Measurements from ENCODE around the gene ETV1. TPM values are rescaled to one million over a fixed set of nuclear protein-coding genes. Genes with fewer than 3 reads are reported as not detected.

ETV1 gene
- polyA plus RNA-seq, 1 donor from 2014 or later: not detected

DNA sequence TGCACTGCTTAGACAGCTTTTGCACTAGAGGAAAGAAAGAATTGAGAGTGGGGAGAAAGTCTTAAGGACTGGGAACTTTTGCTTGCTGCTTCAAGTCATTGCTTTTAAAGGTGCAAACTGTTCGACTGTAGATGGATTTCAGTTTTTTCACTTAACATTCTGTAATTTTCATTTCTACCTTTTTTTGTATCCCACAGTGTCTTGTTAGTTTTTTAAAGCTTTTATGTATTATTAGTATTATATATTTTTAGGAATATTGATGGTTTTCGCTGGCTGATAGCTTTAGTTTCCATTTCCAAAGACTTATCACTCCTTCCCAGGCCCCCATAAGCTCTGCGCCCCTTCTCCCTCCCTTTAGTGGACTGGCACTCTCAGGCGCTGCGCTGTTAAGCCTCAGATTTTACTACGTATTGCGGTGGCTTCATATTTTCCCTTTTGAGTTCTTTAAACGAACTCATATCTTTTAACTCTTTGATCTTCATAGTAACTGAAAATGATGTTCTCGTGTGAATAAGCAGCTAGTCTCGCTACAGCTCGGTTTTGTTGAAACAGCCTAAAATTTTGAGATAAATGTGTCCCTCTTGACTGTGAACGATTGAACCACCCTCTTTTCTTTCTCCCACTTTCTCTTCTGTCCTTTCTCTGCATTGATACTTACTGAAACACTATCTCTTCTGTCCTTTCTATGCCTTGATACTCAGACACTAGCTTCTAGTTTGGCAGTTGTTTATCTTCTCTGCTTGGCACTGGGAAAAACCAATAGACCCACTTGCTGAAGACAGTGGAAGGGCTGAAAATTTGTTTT lies 2.5 kb upstream of the ETV1 start:
- H3K27me3 Mint-ChIP-seq: no peaks in the 10 kb centered on the region
- H3K36me3 Mint-ChIP-seq: no peaks in the 10 kb centered on the region
- peaks cover 0 to 5% (median 3%) of the 10 kb centered on the region in 3 donors for H3K9me3 Mint-ChIP-seq
- H3K4me1 Mint-ChIP-seq: no peaks in the 10 kb centered on the region
- H3K4me3 Mint-ChIP-seq: no peak overlapping the region
- no peak overlapping the region for H3K27ac Mint-ChIP-seq

DNA sequence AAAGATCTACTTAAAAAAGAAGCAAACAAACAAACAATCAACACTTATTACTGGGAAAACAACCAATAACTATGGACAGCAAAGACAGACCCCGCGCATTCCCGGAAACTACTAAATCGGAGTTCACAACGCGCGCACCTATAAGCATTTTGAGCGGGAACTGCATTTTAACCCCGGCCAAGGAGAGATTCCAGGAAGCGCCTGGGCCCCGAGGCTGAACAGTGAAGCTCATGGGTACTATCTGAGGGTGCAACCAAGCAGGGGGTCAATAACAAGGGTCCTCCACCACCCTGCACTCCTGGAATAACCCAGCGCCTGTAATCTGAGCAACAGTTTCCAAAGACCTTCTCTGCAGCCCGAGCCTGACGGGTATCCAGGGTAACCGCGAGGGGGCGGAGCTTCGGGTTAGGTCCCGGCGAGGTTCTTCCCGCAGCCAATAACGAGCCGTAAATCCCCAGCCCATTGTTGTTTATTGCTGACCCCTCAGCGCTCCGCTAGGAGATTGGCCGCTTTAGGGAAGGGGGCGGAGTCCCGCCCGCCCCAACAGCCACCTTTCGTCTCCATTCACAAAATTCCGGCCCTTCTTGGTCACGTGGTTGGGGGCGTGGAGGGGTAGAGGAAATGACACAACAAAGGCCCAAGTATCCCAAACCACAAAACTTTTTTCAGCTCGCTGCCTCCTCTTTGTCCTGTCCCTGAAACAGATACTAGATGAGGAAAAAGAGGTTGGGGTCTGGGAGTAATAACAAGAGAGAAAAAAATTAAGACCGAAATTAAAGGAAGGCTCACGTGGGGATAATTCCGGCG lies 1.7 kb upstream of the ETV1 start:
- Mint-ChIP-seq H3K27me3 (no peaks in the 10 kb centered on the region), H3K4me3 (no peak overlapping the region), H3K36me3 (no peaks in the 10 kb centered on the region), H3K9me3 (peaks cover 0 to 3% (median 0%) of the 10 kb centered on the region in 3 donors), H3K4me1 (no peaks in the 10 kb centered on the region), H3K27ac (no peak overlapping the region)

DNA sequence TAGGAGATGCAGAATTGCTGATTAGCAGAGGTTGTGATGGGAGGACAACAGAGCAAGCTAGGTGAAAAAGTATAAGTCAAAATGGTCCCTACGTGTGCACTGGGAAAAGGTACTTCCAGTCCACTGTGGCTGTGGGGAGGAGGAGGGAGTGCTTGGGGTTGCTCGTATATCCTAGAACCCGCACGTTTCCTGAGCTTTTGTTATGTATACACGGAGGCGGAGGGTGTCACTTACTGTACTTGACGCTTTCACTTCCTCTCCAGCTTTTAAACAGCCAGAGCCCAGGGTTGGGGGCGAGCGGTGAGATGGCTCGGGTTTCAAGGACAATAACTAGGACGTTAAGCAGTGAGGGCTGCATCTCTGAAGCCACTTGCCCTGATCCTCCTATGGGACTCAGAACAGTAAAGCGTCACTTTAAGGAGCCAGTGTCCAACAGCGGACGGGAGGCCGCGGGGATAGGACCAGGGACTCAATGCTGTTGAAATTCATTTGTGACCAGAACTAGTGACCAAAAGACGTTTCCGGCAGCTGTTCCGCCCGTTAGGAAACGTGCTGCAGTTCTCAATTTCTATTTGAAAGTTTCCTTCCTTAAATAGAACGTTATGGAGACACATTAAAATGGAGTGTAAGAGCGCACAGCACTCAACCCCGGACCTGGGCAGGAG lies 985 bp upstream of the ETV1 start:
- no peaks in the 10 kb centered on the region for H3K4me1 Mint-ChIP-seq
- no peak overlapping the region for H3K4me3 Mint-ChIP-seq
- H3K36me3 Mint-ChIP-seq: no peaks in the 10 kb centered on the region
- peaks cover 0 to 3% (median 0%) of the 10 kb centered on the region in 3 donors for H3K9me3 Mint-ChIP-seq
- no peaks in the 10 kb centered on the region for H3K27me3 Mint-ChIP-seq
- H3K27ac Mint-ChIP-seq: no peak overlapping the region

DNA sequence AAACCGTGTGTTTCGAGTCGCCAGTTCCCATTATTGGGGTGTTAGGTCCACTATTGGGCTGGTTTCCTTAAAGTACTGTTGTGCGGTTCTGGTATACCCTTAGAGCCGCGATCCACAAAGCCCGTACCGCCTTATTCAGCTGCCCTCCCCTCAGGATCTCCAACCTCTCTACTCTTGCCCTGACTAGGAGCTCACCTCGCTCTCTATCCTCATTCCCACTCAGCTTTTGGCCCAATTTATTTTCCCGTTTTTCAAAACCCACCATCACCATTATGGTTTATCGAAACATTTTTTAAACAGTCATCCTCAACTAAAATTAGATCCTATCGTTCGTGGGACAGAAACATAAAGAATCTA lies 461 bp upstream of the ETV1 start:
- peaks cover 0 to 3% (median 0%) of the 10 kb centered on the region in 3 donors for H3K9me3 Mint-ChIP-seq
- no peaks in the 10 kb centered on the region for H3K27me3 Mint-ChIP-seq

DNA sequence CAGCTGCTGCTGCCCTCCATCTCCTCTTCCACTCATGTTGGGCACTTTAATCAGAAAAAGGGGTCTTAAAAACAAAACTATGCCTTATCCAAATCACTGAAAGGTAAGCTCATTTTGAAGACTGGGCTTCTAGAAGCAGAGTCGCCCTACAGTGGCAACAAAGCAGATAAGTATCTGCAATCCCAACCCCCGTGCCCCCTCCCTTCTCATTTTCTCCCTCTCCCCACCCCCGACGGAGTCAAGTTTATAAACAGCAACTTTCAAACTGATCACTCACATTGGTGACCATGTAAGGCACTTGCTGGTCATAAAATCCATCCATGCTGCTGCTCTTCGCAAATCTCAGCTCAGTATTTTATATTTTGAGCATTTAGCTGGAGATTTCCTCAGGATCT lies 738 bp downstream of the ETV1 start:
- no peaks in the 10 kb centered on the region for H3K4me1 Mint-ChIP-seq
- H3K27me3 Mint-ChIP-seq: no peaks in the 10 kb centered on the region
- no peak overlapping the region for H3K27ac Mint-ChIP-seq
- H3K36me3 Mint-ChIP-seq: no peaks in the 10 kb centered on the region
- peaks cover 0 to 2% (median 0%) of the 10 kb centered on the region in 3 donors for H3K9me3 Mint-ChIP-seq
- H3K4me3 Mint-ChIP-seq: no peak overlapping the region

More for the DNA sequence above, 461 bp upstream of the ETV1 start:
- Mint-ChIP-seq H3K27ac (no peak overlapping the region), H3K4me3 (no peak overlapping the region), H3K36me3 (no peaks in the 10 kb centered on the region), H3K4me1 (no peaks in the 10 kb centered on the region)

DNA sequence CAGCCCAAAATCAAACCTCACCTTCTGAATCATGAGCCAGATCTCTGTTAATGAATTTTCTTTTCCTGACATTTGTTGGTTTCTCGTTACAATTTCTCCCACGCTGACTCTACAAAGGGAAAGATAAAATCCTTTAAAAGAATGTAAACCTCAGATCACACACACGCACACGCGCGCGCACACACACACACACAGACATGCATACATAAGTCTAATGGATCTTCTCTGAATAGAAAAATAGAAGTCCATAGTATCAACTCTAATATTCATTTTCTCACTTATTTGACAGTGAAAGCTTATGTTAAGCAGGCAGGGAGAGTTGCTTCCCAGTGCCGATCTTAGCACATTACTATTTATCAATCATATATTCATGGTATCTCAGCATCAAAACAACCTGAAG lies 1.4 kb downstream of the ETV1 start:
- no peaks in the 10 kb centered on the region for H3K4me1 Mint-ChIP-seq

DNA sequence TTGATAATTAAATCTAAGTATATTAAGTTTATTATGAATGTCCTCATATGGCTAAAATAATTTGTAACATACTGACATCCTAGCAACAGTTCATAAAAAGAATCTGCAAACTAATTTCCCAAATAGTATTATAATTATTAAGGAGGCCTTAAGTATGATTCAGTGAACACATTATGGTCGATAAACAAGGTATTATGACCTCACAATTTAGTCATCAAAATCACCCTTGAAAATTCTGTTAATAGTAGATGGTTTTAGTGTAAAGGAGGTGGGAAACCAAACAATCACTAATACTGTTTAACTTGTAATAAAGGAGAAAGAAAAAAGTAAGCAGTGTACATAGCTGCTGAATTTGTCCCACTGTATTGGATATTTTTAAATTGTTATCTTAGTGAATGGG lies 2.1 kb downstream of the ETV1 start:
- Mint-ChIP-seq H3K36me3 (peaks cover 1% of the 10 kb centered on the region), H3K27me3 (no peaks in the 10 kb centered on the region), H3K4me3 (no peak overlapping the region), H3K27ac (no peak overlapping the region), H3K9me3 (no peaks in the 10 kb centered on the region), H3K4me1 (no peaks in the 10 kb centered on the region)

More for the DNA sequence above, 1.4 kb downstream of the ETV1 start:
- Mint-ChIP-seq H3K27ac (no peak overlapping the region), H3K27me3 (no peaks in the 10 kb centered on the region), H3K36me3 (no peaks in the 10 kb centered on the region), H3K9me3 (peaks cover 0 to under 1% (median 0%) of the 10 kb centered on the region in 3 donors), H3K4me3 (no peak overlapping the region)

DNA sequence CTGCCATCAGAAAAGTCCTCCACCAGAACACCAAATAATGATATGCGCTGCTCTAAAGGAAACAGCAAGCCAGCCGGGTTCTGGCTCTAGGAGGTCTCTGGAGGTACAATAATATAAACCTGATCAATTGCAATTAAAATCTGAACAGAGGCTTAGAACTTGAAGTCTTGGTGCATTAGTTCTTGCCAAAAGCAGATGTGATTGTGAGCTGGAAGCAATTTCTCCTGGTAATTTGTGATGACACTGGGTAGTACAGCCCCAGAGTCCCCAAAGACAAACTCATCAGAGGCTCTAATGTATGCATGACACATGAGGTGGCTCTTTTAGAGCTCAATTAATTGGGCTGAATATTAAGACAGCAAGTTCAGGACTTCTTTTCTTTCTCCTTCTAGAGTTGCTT lies 3.3 kb downstream of the ETV1 start:
- peaks cover 1% of the 10 kb centered on the region for H3K36me3 Mint-ChIP-seq
- H3K4me1 Mint-ChIP-seq: no peaks in the 10 kb centered on the region
- no peaks in the 10 kb centered on the region for H3K27me3 Mint-ChIP-seq
- no peaks in the 10 kb centered on the region for H3K9me3 Mint-ChIP-seq
- no peak overlapping the region for H3K4me3 Mint-ChIP-seq
- H3K27ac Mint-ChIP-seq: no peak overlapping the region

DNA sequence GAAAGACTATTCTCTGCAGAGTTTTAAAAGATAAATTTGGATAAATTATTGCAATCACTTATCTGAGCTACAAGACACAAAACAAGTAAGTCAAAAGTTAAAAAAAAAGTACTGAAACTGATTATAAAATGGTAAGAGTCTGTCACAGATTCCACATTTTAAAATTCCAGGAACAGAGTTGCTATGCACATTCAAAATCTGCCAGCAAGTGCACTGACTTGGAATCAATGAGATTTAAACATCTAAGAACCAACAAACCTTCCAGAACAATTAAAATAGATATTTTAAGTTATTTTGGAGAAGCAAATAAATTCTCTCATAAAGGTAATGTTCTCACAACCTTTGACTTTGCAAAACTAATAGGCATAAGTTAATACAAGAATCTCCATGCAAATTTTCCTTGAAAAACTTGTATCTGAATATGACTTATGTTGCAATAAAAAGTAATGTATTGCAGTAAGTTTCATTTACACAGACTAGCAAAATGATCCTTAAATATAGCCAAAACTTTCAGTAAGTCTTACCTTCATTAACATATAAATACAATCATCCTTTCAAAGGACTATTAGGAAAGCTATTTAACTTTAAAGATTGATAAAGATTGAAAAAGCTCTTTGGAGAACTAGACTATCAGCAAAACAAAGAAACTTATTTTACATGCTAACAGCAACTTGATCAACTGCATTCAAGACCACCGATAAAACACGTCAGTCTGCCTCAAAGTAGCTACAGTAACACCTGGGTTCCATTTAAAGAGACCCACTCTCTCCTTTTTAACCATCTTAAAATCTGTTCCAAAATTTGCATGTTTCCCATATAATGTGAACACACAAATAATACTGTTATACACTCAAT lies 4.4 kb downstream of the ETV1 start:
- no peaks in the 10 kb centered on the region for H3K4me1 Mint-ChIP-seq
- H3K27me3 Mint-ChIP-seq: no peaks in the 10 kb centered on the region
- H3K9me3 Mint-ChIP-seq: no peaks in the 10 kb centered on the region
- H3K4me3 Mint-ChIP-seq: no peak overlapping the region
- H3K36me3 Mint-ChIP-seq: peaks cover 1% of the 10 kb centered on the region
- no peak overlapping the region for H3K27ac Mint-ChIP-seq

DNA sequence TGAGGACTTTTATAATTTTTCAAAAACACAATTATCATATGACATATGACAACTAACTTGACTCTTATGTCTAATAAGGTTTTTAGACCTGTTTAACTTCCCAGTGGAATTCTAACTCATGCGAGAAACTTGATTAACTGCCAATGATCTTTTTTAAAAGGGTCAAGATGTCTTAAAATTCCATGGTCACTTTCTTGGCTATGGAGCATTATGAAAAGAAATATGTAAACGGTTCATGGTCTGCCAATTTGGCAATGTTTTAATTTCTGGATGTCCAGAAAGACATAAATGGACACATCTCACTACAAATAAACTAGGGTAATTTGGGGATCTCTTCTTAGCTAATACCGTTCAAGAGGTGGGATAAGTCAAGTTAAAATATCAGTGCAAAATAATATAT lies 5.4 kb downstream of the ETV1 start:
- Mint-ChIP-seq H3K36me3 (peaks cover 1% of the 10 kb centered on the region), H3K9me3 (no peaks in the 10 kb centered on the region), H3K4me1 (no peaks in the 10 kb centered on the region), H3K27me3 (no peaks in the 10 kb centered on the region), H3K27ac (no peak overlapping the region), H3K4me3 (no peak overlapping the region)

DNA sequence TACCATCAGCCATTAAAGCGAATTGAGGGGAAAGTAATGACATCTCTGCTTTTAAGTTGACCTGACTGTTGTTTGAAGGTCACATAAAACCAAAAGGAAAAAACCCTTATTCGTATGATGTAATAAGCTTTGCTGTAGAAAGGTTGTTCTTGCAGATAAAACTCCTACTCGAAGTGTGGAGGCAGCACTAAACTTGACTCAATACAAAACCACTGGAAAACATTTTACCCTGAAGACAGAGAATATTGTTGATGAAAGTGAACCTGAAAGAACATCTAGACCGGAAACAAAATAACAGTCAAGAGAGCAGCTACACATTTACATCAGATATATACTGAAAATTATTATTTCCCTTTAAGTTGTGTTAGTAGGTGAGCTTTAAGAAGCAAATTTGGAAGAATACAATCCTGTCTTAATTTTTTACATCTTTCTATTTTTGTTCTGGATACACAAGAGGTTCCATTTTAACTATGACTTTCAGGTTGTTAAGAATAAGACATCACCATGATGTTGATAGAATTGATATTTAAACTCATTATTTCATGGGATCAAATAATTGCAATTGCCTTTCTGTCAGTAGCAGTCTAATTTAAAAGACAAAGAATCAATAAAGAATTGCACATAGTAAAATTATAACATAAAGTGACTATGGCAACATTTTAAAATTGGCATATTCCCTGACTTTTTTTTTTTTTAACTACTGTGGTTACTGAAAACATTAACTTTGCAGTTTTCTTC lies 6.4 kb downstream of the ETV1 start:
- Mint-ChIP-seq H3K27me3 (no peaks in the 10 kb centered on the region), H3K36me3 (peaks cover 1% of the 10 kb centered on the region), H3K9me3 (no peaks in the 10 kb centered on the region), H3K4me3 (no peak overlapping the region), H3K4me1 (no peaks in the 10 kb centered on the region), H3K27ac (no peak overlapping the region)

DNA sequence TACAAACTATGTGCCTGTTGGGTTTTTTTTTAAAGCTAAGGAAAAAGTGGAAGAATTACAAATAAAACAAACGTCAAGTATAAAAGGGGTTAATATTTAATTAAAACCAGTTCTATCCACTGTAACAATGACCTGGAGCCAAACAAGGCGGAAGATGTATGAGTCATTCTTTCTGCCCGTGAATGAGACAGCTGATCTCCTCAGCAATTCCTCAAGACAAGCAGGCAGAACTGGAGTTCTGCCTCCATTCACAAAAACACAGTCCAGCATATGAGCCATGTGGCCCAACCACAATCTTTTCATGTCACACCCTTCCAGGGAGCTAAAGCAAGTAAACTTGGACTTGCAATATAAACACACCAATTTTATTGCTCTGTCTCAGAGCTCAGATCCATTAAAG lies 8.4 kb downstream of the ETV1 start:
- H3K36me3 Mint-ChIP-seq: peaks cover 1% of the 10 kb centered on the region
- no peaks in the 10 kb centered on the region for H3K9me3 Mint-ChIP-seq
- no peaks in the 10 kb centered on the region for H3K27me3 Mint-ChIP-seq
- H3K4me1 Mint-ChIP-seq: no peaks in the 10 kb centered on the region
- H3K27ac Mint-ChIP-seq: no peak overlapping the region
- no peak overlapping the region for H3K4me3 Mint-ChIP-seq

DNA sequence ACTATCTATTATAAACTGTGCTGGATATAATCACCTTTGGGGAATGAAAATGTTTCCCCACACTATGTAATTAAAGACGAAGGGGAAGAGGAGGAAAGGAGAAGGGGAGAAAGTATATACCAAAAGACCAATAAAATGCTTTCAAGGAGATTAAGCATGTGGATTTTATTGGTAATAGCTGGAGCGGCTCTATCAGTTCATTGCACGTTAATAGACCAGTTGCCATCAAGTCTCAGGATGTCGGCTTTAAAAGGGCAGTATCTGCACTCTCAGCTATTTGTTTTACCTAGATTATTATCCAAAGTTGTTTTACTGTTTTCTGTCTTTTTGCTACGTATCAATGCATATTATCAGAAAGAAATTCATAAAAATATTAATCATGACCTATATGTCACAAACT lies 9.0 kb downstream of the ETV1 start:
- no peaks in the 10 kb centered on the region for H3K9me3 Mint-ChIP-seq
- H3K4me1 Mint-ChIP-seq: no peaks in the 10 kb centered on the region
- no peak overlapping the region for H3K27ac Mint-ChIP-seq
- no peak overlapping the region for H3K4me3 Mint-ChIP-seq
- no peaks in the 10 kb centered on the region for H3K27me3 Mint-ChIP-seq
- peaks cover 1% of the 10 kb centered on the region for H3K36me3 Mint-ChIP-seq
